SK-N-SH (cell line): ENCODE data around the gene TANK. TPM values are rescaled to one million over a fixed set of nuclear protein-coding genes. Genes with fewer than 3 reads are reported as not detected.

ENCODE experiments used
- CTCF ChIA-PET: fragments of 300-600, 350-600 bp; formaldehyde crosslinking; extraction: SDS; loops from one replicate; lab custom pipeline; 2021; lab: Yijun Ruan, JAX
- POLR2A ChIA-PET: fragments of 350-600 bp; sonication (Branson Sonifier 250); formaldehyde crosslinking; extraction: SDS; loops from one replicate; lab custom pipeline; 2020; ENCODE audit warnings: antibody characterized with exemption, inconsistent platforms; lab: Yijun Ruan, JAX
- DNase-seq: peaks from one replicate; pipeline ENCODE4 v3.0.0; 2012
- H2AFZ ChIP-seq: fragments of 200-600 bp; sonication (generic); 2 replicates; pipeline ENCODE4 v1.8.1; 2016; ENCODE audit warnings: antibody characterized with exemption, mild to moderate bottlenecking, low read depth
- H3F3A ChIP-seq: fragments of 200-600 bp; sonication (generic); replicated peaks from 2 replicates; pipeline ENCODE3; 2016; ENCODE audit warnings: antibody characterized with exemption, mild to moderate bottlenecking; ENCODE audit not compliant: insufficient read depth
- H3K27ac ChIP-seq, 2 experiments: fragments of 200-500 bp in 1 of 2; fragments of 200-600 bp in 1 of 2; sonication (Bioruptor generic) in 1 of 2; sonication (generic), shearing (Covaris generic) in 1 of 2; 2 replicates each; pipeline versions ENCODE4 v1.5.1 to v1.6.1; 2014 to 2016; ENCODE audit warnings: low read depth in 2 of 2, inconsistent platforms in 1 of 2, low read length in 1 of 2, mild to moderate bottlenecking in 1 of 2, mixed read lengths in 1 of 2
- H3K27me3 ChIP-seq: fragments of 200-600 bp; sonication (generic), shearing (Covaris generic); 2 replicates; pipeline ENCODE4 v1.6.1; 2016; ENCODE audit warnings: mixed run types; ENCODE audit not compliant: insufficient read depth
- H3K36me3 ChIP-seq, 2 experiments: fragments of 200-500 bp in 1 of 2; fragments of 200-600 bp in 1 of 2; sonication (Bioruptor generic) in 1 of 2; sonication (generic) in 1 of 2; replicated peaks in 1 of 2; 2 replicates each; pipeline versions ENCODE3 to v1.5.1; 2014 to 2016; ENCODE audit warnings: low read length in 1 of 2, mild to moderate bottlenecking in 1 of 2; ENCODE audit not compliant: insufficient read depth in 2 of 2, control insufficient read depth in 1 of 2
- H3K4me1 ChIP-seq, 2 experiments: fragments of 200-500 bp in 1 of 2; fragments of 200-600 bp in 1 of 2; sonication (Bioruptor generic) in 1 of 2; sonication (generic), shearing (Covaris generic) in 1 of 2; 2 replicates each; pipeline versions ENCODE4 v1.5.1 to v1.6.1; 2014 to 2016; ENCODE audit warnings: low read depth in 1 of 2, low read length in 1 of 2, mixed run types in 1 of 2; ENCODE audit not compliant: insufficient read depth in 2 of 2, control insufficient read depth in 1 of 2
- H3K4me2 ChIP-seq: fragments of 200-600 bp; sonication (generic), shearing (Covaris generic); 2 replicates; pipeline ENCODE4 v1.6.1; 2017; ENCODE audit warnings: mixed run types
- H3K4me3 ChIP-seq, 2 experiments: fragments of 200-500 bp in 1 of 2; fragments of 200-600 bp in 1 of 2; sonication (Bioruptor generic) in 1 of 2; sonication (generic), shearing (Covaris generic) in 1 of 2; 2 replicates each; pipeline versions ENCODE4 v1.5.1 to v1.8.1; 2014 to 2016; ENCODE audit warnings: low read depth in 2 of 2, inconsistent platforms in 1 of 2, low read length in 1 of 2, mild to moderate bottlenecking in 1 of 2, mixed read lengths in 1 of 2, moderate library complexity in 1 of 2
- H3K79me2 ChIP-seq: fragments of 200-600 bp; sonication (generic); 2 replicates; pipeline ENCODE4 v1.8.1; 2017; ENCODE audit warnings: mild to moderate bottlenecking; ENCODE audit not compliant: insufficient read depth
- H3K9ac ChIP-seq: fragments of 200-600 bp; sonication (generic); 2 replicates; pipeline ENCODE4 v1.6.1; 2017; ENCODE audit warnings: mixed run types
- H3K9me2 ChIP-seq: fragments of 200-600 bp; sonication (generic); 2 replicates; pipeline ENCODE4 v1.6.1; 2017; ENCODE audit warnings: mixed run types
- H3K9me3 ChIP-seq: fragments of 200-600 bp; sonication (generic); 2 replicates; pipeline ENCODE4 v1.6.1; 2017; ENCODE audit warnings: mixed run types, mild to moderate bottlenecking, moderate library complexity
- H4K20me1 ChIP-seq: fragments of 200-600 bp; sonication (generic); 2 replicates; pipeline ENCODE4 v1.6.1; 2017; ENCODE audit warnings: mild to moderate bottlenecking, mixed run types; ENCODE audit not compliant: insufficient read depth
- CHD2 ChIP-seq: fragments of 150-350 bp; IDR thresholded peaks from 2 replicates; pipeline ENCODE4 v1.6.1; 2018; ENCODE audit warnings: low read length; ENCODE audit not compliant: partially characterized antibody
- CTCF ChIP-seq: fragments of 200-600 bp; sonication (generic); IDR thresholded peaks from 2 replicates; pipeline ENCODE4 v1.6.1; 2017; ENCODE audit warnings: antibody characterized with exemption, mild to moderate bottlenecking, moderate library complexity
- ELF1 ChIP-seq: IDR thresholded peaks from 2 replicates; pipeline ENCODE4 v1.4.0; 2012
- EZH2phosphoT487 ChIP-seq: fragments of 200-600 bp; sonication (generic); IDR thresholded peaks from 2 replicates; pipeline ENCODE4 v1.6.1; 2017; ENCODE audit warnings: low read depth, mixed run types, mild to moderate bottlenecking, antibody characterized with exemption, moderate library complexity, borderline replicate concordance
- FOSL2 ChIP-seq: IDR thresholded peaks from 2 replicates; pipeline ENCODE4 v1.4.0; 2012; ENCODE audit warnings: low read depth, mild to moderate bottlenecking, moderate library complexity, borderline replicate concordance
- FOXJ3 ChIP-seq: sonication (generic); formaldehyde crosslinking; IDR thresholded peaks from 2 replicates; pipeline ENCODE4 v1.5.1; 2020; ENCODE audit warnings: mild to moderate bottlenecking, missing genetic modification reagents
- GATA2 ChIP-seq: sonication (generic); formaldehyde crosslinking; IDR thresholded peaks from 2 replicates; pipeline ENCODE4 v1.5.0; 2020; ENCODE audit warnings: mild to moderate bottlenecking, missing genetic modification reagents
- IRF3 ChIP-seq: fragments of 150-350 bp; IDR thresholded peaks from 2 replicates; pipeline ENCODE4 v1.6.1; 2016; ENCODE audit warnings: mild to moderate bottlenecking, low read depth, low read length
- MEF2A ChIP-seq: IDR thresholded peaks from 2 replicates; pipeline ENCODE4 v1.4.0; 2012; ENCODE audit warnings: low read depth, borderline replicate concordance
- TCF12 ChIP-seq: IDR thresholded peaks from 2 replicates; pipeline ENCODE4 v1.4.0; 2012
- TEAD4 ChIP-seq: IDR thresholded peaks from 2 replicates; pipeline ENCODE4 v1.4.0; 2012; ENCODE audit warnings: mild to moderate bottlenecking, borderline replicate concordance; ENCODE audit not compliant: insufficient read depth
- USF1 ChIP-seq: IDR thresholded peaks from 2 replicates; pipeline ENCODE4 v1.4.0; 2012; ENCODE audit warnings: low read depth, borderline replicate concordance
- WGBS: methylation state at CpG from one replicate; pipeline ENCODE4 v1.1.6; 2017; ENCODE audit warnings: low lambda C conversion rate; 5-methylcytosine and 5-hydroxymethylcytosine counted together
- polyA plus RNA-seq, 3 experiments: library from polyadenylated mRNA; depleted of rRNA; stranded (reverse); fragments of >200 nt; gene quantifications; 2 replicates each; pipeline ENCODE4 v1.2.3, GENCODE V29; 2012

Gene TANK
- polyA plus RNA-seq, 1 of the 3 experiments (the other 2 are of a cell fraction), result 25.7 TPM

- H3K9me2 ChIP-seq, result no peaks in the 10 kb centered on the region
- peaks cover 13% of the 10 kb centered on the region for H3F3A ChIP-seq
- WGBS, result 94% methylated on average over 2 of the region's 2 CpGs
- H3K4me2 ChIP-seq, result no peak overlapping the region
- no peaks in the 10 kb centered on the region for H3K79me2 ChIP-seq
- ChIA-PET POLR2A (no interaction called here), CTCF (interaction anchor here (1.2 to 12.3 kb wide), 4 partner anchors 11 to 39 kb away, joined by 3 to 110 read pairs (median 24); no protein-coding TSS in a partner anchor)
- DNase-seq, result no peak
- no peak overlapping the region; a peak in 1 of 4 replicates for H3K4me3 ChIP-seq
- H3K27ac ChIP-seq, result no peak overlapping the region
- no peaks in the 10 kb centered on the region for H3K9me3 ChIP-seq
- no peak overlapping the region for H3K9ac ChIP-seq
- TF ChIP-seq GATA2 (CRISPR knock-in tag), result no peak
- H4K20me1 ChIP-seq, result no peaks in the 10 kb centered on the region
- peaks cover 34 to 35% of the 10 kb centered on the region in 2 experiments for H3K36me3 ChIP-seq
- no peak overlapping the region for H2AFZ ChIP-seq
- H3K4me1 ChIP-seq, result peaks cover 5 to 21% of the 10 kb centered on the region in 2 experiments; a peak in 3 of 4 replicates
- no peaks in the 10 kb centered on the region for H3K27me3 ChIP-seq
Observed at GRCh38 chr2:161233858-161234431, 73.7 kb downstream of the TANK start.

- ChIA-PET POLR2A (no interaction called here), CTCF (interaction anchor here (1.2 to 1.5 kb wide), 2 partner anchors 9 to 39 kb away, joined by 3 read pairs; no protein-coding TSS in a partner anchor)
- Histone ChIP-seq H3K9me3 (no peaks in the 10 kb centered on the region), H3K9me2 (no peaks in the 10 kb centered on the region), H3K4me2 (no peak overlapping the region), H3K79me2 (no peaks in the 10 kb centered on the region), H3K4me3 (no peak overlapping the region), H3K27ac (no peak overlapping the region), H4K20me1 (no peaks in the 10 kb centered on the region), H3K36me3 (peaks cover 31 to 33% of the 10 kb centered on the region in 2 experiments), H3K9ac (no peak overlapping the region), H3K27me3 (no peaks in the 10 kb centered on the region), H2AFZ (no peak overlapping the region), H3F3A (peaks cover 13% of the 10 kb centered on the region), H3K4me1 (peaks cover 5 to 21% of the 10 kb centered on the region in 2 experiments; a peak in 3 of 4 replicates)
- no peak for DNase-seq
- WGBS, result 92% methylated on average over 2 of the region's 2 CpGs
- TF ChIP-seq CHD2 (no peak), FOSL2 (no peak), USF1 (no peak), IRF3 (no peak), TEAD4 (no peak), CTCF (no peak), EZH2phosphoT487 (no peak), FOXJ3 (CRISPR knock-in tag) (no peak), ELF1 (no peak), TCF12 (no peak), MEF2A (no peak)
Observed at GRCh38 chr2:161234627-161235026, 74.4 kb downstream of the TANK start.
